Suprapubic skin (tissue), 4 donors: ENCODE data around the gene FAM204A.

Experiments
- EP300 ChIP-seq: sonication (generic); formaldehyde crosslinking; IDR thresholded peaks from one replicate; pipeline ENCODE4 v1.6.1; 2017; ENCODE audit warnings: antibody characterized with exemption
- POLR2A ChIP-seq, 2 donors: fragments of 450-650 bp; IDR thresholded peaks; one replicate each; pipeline ENCODE4 v1.6.1; 2017; ENCODE audit warnings: antibody characterized with exemption in 2 of 2, mild to moderate bottlenecking in 2 of 2, moderate library complexity in 2 of 2
- POLR2AphosphoS5 ChIP-seq, 3 donors: sonication (generic); formaldehyde crosslinking; IDR thresholded peaks; one replicate each; pipeline ENCODE4 v1.6.1; 2017; ENCODE audit warnings: antibody characterized with exemption in 3 of 3
- TF ChIP-seq, protein P1 (sequence below), 2 donors: fragments of 200-600 bp in 1 of 2; fragments of 450-650 bp in 1 of 2; sonication (generic) in 1 of 2; IDR thresholded peaks; one replicate each; pipeline ENCODE4 v1.5.1; 2016 to 2019; ENCODE audit warnings: antibody characterized with exemption in 2 of 2, mild to moderate bottlenecking in 1 of 2, moderate library complexity in 1 of 2

DNA sequence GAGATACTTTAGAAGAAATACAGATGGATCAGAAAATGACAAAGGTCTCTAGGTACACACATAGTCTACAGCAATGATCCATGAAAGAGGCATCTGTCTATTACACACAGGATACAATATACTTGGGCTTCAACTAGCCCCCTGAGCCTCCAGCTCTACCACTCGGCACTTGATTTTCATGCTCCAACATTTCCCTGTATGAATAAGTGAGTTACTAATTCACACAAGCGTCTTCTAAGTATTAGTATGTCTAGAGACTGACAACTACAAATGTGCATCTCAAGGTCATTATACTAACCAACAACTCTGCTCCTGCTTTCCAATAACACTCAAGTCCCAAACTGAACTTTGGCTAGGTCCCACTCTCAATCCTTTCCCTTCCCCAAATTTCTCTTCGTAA, 8.3 kb downstream of the FAM204A start:
- TF ChIP-seq EP300 (no peak), POLR2AphosphoS5 (IDR thresholded peaks at IDR 0.05) (no peak), POLR2A (IDR thresholded peaks at IDR 0.05) (no peak)
- TF ChIP-seq, protein P1, sequence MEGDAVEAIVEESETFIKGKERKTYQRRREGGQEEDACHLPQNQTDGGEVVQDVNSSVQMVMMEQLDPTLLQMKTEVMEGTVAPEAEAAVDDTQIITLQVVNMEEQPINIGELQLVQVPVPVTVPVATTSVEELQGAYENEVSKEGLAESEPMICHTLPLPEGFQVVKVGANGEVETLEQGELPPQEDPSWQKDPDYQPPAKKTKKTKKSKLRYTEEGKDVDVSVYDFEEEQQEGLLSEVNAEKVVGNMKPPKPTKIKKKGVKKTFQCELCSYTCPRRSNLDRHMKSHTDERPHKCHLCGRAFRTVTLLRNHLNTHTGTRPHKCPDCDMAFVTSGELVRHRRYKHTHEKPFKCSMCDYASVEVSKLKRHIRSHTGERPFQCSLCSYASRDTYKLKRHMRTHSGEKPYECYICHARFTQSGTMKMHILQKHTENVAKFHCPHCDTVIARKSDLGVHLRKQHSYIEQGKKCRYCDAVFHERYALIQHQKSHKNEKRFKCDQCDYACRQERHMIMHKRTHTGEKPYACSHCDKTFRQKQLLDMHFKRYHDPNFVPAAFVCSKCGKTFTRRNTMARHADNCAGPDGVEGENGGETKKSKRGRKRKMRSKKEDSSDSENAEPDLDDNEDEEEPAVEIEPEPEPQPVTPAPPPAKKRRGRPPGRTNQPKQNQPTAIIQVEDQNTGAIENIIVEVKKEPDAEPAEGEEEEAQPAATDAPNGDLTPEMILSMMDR (IDR thresholded peaks at IDR 0.05), result no peak
